ENCODE measurements around the gene TMEM243.

TMEM243 gene

GRCh38 chr7:87154569-87154968 lies 65.0 kb downstream of the TMEM243 start:
- DNase-seq, result no peak

- DNase-seq, result no peak
Observed at GRCh38 chr7:87154166-87154565, 65.4 kb downstream of the TMEM243 start.

- DNase-seq, result no peak
Observed at GRCh38 chr7:87152897-87153641, 66.5 kb downstream of the TMEM243 start.

GRCh38 chr7:87152112-87152896 lies 67.2 kb downstream of the TMEM243 start, which contains the start of gene DMTF1:
DMTF1 (plus strand) TSS chr7:87152453; CDS start chr7:87164942, 12,489 bp downstream.
- DNase-seq, result peak; percentile 83

GRCh38 chr7:87151729-87152111 lies 67.8 kb downstream of the TMEM243 start:
- DNase-seq, result no peak

- no peak for DNase-seq
Observed at GRCh38 chr7:87151002-87151728, 68.4 kb downstream of the TMEM243 start.

GRCh38 chr7:87148332-87148955 lies 71.1 kb downstream of the TMEM243 start:
- DNase-seq, result no peak

GRCh38 chr7:87147500-87147899 lies 72.0 kb downstream of the TMEM243 start:
- DNase-seq, result no peak

GRCh38 chr7:87146740-87147386 lies 72.7 kb downstream of the TMEM243 start:
- DNase-seq, result peak; percentile 52

Data from NCI-H524 treated with DMSO at 0.1 percent for 48 hours (cell line).